ENCODE results near the gene NRGN.

DNA sequence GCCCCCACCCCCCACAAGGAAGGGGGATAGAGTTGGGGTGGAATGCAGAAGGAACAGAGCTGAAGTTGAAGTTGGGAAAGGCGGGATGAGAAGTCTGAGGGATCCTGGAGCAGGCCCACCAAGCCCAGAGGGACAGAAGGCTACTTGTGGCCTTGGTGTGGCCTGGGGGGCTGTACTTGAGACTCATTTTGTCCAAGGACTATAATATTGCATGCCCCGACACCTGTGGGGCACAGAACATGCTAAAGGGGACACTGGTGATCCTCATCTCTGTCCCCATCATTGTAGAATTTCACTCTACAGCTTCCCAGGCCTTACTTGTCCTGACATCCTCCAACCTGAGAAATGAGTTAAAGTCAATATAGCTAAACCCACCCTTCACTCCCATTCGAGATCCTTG lies 21.1 kb downstream of the NRGN start:
- TF ChIP-seq ZNF274 (IDR thresholded peaks at IDR 0.05; ENCODE audit: insufficient read depth, insufficient read length) (no peak), IRF5 (IDR thresholded peaks at IDR 0.05; ENCODE audit: borderline replicate concordance) (no peak), NR2C2 (IDR thresholded peaks at IDR 0.05; ENCODE audit: borderline replicate concordance, control insufficient read depth, insufficient read length, low read depth) (no peak), IRF3 (IDR thresholded peaks at IDR 0.05) (no peak), BHLHE40 (IDR thresholded peaks at IDR 0.05; ENCODE audit: borderline replicate concordance in 1 of 2, low read depth in 2 of 2, low read length in 1 of 2) (no peak), KDM1A (IDR thresholded peaks at IDR 0.05; ENCODE audit: borderline replicate concordance) (no peak)
- TF ChIP-seq, protein P1, sequence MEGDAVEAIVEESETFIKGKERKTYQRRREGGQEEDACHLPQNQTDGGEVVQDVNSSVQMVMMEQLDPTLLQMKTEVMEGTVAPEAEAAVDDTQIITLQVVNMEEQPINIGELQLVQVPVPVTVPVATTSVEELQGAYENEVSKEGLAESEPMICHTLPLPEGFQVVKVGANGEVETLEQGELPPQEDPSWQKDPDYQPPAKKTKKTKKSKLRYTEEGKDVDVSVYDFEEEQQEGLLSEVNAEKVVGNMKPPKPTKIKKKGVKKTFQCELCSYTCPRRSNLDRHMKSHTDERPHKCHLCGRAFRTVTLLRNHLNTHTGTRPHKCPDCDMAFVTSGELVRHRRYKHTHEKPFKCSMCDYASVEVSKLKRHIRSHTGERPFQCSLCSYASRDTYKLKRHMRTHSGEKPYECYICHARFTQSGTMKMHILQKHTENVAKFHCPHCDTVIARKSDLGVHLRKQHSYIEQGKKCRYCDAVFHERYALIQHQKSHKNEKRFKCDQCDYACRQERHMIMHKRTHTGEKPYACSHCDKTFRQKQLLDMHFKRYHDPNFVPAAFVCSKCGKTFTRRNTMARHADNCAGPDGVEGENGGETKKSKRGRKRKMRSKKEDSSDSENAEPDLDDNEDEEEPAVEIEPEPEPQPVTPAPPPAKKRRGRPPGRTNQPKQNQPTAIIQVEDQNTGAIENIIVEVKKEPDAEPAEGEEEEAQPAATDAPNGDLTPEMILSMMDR (IDR thresholded peaks at IDR 0.05 in 2 of 3, conservative IDR thresholded peaks at IDR 0.05 in 1 of 3; ENCODE audit: control insufficient read depth in 2 of 3, extremely low read depth in 1 of 3, insufficient read depth in 1 of 3, low read depth in 3 of 3, low read length in 3 of 3) = no peak

All from GM12878 (cell line).